Chondrocyte (in vitro differentiated cells): ENCODE results near the gene DENND4B. TPM values are rescaled to one million over a fixed set of nuclear protein-coding genes. Genes with fewer than 3 reads are reported as not detected.

Experiments used
- DNase-seq: peaks from one replicate; pipeline ENCODE4 v3.0.0; 2021; ENCODE audit warnings: mixed read lengths, low spot score
- H3K27ac Mint-ChIP-seq: one replicate; pipeline ENCODE4 v1.8.0; 2021; ENCODE audit warnings: mild to moderate bottlenecking, moderate library complexity, mixed read lengths; ENCODE audit not compliant: unreplicated experiment
- H3K27me3 Mint-ChIP-seq: 2 replicates; pipeline ENCODE4 v1.8.0; 2021; ENCODE audit warnings: low read depth, mixed read lengths
- H3K36me3 Mint-ChIP-seq: 2 replicates; pipeline ENCODE4 v1.8.0; 2021; ENCODE audit warnings: low read depth, mixed read lengths
- H3K4me1 Mint-ChIP-seq: 2 replicates; pipeline ENCODE4 v1.8.0; 2021; ENCODE audit warnings: low read depth, mild to moderate bottlenecking, mixed read lengths
- H3K4me3 Mint-ChIP-seq: one replicate; pipeline ENCODE4 v1.8.0; 2021; ENCODE audit warnings: mild to moderate bottlenecking, moderate library complexity, mixed read lengths; ENCODE audit not compliant: unreplicated experiment
- H3K9me3 Mint-ChIP-seq: 2 replicates; pipeline ENCODE4 v1.8.0; 2021; ENCODE audit warnings: low read depth, mixed read lengths
- total RNA-seq: library from RNA; stranded (reverse); gene quantifications from 3 replicates; pipeline ENCODE4 v1.2.1, GENCODE V29; 2021
- TF ChIP-seq, protein P1 (sequence below): fragments of 200-600 bp; sonication (generic); IDR thresholded peaks from 2 replicates; pipeline ENCODE4 v1.5.0; 2021; ENCODE audit warnings: antibody characterized with exemption, mild to moderate bottlenecking, moderate library complexity

DENND4B gene
- total RNA-seq, 1 donor from 2014 or later = 36.7 TPM

DNA sequence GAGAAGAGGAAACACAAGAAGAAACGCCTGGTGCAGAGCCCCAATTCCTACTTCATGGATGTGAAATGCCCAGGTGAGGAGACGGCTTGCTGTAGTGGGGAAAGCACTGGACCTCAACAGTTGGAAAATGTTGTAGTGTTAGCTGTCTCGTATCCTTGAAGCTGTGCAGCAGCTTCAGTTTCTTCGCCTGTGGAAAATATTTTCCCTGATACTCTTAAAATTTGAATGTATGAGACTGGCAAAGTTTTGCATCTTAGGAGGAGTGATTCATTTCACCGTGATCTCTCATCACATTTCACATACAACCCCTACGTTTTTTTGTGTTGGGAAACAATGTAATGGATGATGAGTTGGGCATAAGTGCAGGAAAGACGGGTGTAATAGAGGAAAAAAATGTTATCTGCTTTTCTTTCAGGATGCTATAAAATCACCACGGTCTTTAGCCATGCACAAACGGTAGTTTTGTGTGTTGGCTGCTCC lies 44.7 kb upstream of the DENND4B start:
- Mint-ChIP-seq H3K4me1 (peaks cover 40% of the 10 kb centered on the region), H3K27me3 (no peaks in the 10 kb centered on the region), H3K9me3 (no peaks in the 10 kb centered on the region), H3K4me3 (peak overlapping the region; percentile 93), H3K27ac (peak overlapping the region; percentile 98), H3K36me3 (peaks cover 21% of the 10 kb centered on the region)
- TF ChIP-seq, protein P1, sequence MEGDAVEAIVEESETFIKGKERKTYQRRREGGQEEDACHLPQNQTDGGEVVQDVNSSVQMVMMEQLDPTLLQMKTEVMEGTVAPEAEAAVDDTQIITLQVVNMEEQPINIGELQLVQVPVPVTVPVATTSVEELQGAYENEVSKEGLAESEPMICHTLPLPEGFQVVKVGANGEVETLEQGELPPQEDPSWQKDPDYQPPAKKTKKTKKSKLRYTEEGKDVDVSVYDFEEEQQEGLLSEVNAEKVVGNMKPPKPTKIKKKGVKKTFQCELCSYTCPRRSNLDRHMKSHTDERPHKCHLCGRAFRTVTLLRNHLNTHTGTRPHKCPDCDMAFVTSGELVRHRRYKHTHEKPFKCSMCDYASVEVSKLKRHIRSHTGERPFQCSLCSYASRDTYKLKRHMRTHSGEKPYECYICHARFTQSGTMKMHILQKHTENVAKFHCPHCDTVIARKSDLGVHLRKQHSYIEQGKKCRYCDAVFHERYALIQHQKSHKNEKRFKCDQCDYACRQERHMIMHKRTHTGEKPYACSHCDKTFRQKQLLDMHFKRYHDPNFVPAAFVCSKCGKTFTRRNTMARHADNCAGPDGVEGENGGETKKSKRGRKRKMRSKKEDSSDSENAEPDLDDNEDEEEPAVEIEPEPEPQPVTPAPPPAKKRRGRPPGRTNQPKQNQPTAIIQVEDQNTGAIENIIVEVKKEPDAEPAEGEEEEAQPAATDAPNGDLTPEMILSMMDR = no peak
- DNase-seq = no peak

DNA sequence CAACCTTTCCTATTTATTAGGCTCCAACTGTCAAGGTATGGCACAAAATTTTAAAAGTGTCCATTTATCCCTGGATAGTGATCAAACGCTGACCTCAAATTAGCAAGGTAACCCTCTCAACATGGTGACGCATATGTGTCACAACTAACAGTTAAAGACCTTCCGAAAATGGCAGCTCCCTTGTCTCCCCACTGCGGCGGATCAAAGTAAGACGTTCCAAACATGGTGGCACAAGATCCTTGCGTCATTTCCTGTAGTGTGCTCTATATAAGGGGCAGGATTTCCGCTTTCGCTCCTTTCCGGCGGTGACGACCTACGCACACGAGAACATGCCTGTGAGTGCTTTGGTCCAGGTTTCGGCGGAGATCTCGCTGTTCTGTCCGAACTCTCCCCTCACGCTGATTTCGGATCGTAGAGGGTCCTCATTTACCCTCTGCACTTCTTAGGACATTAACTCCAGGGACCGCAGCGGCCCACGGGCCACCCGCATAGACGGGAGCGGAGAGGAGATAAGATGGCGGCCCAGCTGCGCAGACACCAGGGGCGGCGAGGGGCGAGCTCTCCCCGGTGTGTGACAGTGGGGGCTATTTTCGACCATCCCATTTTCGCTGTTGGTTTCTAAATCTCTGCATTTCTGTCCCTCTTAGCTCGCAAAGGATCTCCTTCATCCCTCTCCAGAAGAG lies 44.1 kb upstream of the DENND4B start, which contains the start of gene RPS27:
Gene RPS27, plus strand, starts transcription at position 295 of the 683 bp plus-strand sequence. Its CDS starts 35 bp downstream, at position 330.
- Mint-ChIP-seq H3K27ac (peak within 1 kb of the TSS; percentile 98), H3K4me3 (peak within 1 kb of the TSS; percentile 93), H3K36me3 (peaks cover 20% of the 10 kb centered on the region), H3K4me1 (peaks cover 40% of the 10 kb centered on the region), H3K9me3 (no peaks in the 10 kb centered on the region), H3K27me3 (no peaks in the 10 kb centered on the region)
- TF ChIP-seq, protein P1 = no peak
- DNase-seq = no peak

DNA sequence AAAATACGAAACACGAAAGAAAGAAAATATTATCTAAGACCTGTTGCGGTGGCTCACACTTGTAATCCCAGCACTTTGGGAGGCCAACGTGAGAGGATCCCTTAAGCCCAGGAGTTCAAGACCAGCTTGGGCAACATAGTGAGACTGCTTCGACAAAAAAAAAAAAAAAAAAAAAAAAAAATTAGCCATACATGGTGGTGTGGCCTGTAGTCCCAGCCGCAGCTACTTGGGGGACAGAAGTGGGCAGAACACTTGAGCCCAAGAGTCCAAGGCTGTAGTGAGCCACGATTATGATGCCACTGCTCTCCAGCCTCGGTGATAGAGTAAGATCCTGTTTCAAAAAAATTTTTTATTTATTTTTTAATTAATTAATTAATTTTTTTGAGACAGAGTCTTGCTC lies 41.1 kb upstream of the DENND4B start:
- Mint-ChIP-seq H3K36me3 (peaks cover 19% of the 10 kb centered on the region), H3K4me1 (peaks cover 48% of the 10 kb centered on the region), H3K4me3 (no peak overlapping the region), H3K9me3 (no peaks in the 10 kb centered on the region), H3K27me3 (no peaks in the 10 kb centered on the region), H3K27ac (peak overlapping the region; percentile 51)
- TF ChIP-seq, protein P1 = no peak
- no peak for DNase-seq

DNA sequence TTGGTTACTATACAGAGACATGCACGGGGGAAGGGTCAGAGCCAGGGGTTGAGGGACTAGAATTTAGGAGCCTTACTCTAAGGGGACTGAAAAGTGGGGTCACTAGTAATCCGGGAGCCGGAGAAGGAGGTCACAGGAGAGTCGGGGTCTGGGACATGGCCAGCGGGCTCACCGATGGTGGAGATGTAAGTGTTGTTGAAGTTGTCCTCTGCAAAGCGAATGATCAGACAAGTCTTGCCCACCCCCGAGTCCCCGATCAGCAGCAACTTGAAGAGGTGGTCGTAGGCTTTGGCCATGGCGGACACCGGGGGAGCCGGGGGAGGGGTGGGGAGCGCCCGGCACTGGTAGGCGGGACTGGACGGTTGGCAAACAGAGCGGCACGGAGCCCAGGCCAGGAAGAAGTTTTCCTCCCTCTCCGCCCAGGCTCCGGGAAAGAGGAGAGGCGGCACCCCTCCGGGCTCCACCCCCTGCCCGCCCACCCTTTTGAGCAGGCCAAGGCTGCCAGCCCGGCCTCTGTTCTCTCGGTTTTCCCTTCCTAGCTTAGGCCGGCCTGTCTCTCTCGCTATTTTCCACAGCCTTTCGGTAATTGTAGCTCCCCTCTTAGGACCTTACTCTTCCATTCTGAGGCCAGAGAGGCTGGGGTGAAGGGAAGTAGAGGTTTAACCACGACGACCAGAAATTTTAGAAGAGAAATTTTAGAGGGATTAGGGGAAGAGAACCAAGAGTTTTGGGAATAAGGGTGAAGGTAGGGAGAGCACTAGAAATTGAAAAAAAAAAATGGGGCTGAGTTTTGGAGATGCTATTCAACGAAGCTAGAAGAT lies 39.6 kb upstream of the DENND4B start, which contains the start of gene RAB13:
Gene RAB13, minus strand, starts transcription at position 399 of the 821 bp plus-strand sequence. Its CDS starts 103 bp downstream, at position 296.
- no peaks in the 10 kb centered on the region for H3K9me3 Mint-ChIP-seq
- H3K27ac Mint-ChIP-seq = peak within 1 kb of the TSS; percentile 96
- peaks cover 13% of the 10 kb centered on the region for H3K36me3 Mint-ChIP-seq
- peak within 1 kb of the TSS; percentile 96 for H3K4me3 Mint-ChIP-seq
- H3K4me1 Mint-ChIP-seq = peaks cover 35% of the 10 kb centered on the region
- TF ChIP-seq, protein P1 = no peak
- no peaks in the 10 kb centered on the region for H3K27me3 Mint-ChIP-seq
- no peak for DNase-seq

DNA sequence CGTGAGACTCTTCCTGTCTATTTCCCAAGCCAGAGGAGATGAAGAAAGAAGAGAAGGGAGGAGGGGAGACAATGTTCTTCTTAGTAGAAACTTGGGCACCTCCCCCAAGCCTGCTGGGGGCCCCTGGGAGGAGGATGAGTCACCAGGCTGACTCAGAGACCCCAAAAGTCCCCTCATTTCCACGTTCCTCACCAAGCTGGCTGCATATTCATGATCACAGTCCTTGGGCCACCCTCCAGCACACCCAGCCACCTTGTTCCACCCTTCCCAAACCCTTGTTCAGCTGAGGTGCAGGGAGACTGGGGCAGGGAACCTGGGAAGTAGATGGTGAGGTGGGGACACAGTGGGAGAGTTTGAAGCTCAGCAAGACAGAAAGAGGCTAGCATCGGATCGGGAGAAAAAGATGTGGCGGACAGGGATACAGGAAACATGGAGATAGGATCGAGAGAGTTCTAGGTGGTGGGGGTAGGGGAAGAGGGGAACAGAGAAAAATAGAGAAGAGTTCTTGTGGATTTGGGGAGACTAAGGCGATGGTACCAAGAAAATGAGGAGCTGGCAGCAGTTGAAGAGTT lies 38.9 kb upstream of the DENND4B start:
- H3K36me3 Mint-ChIP-seq = peaks cover 11% of the 10 kb centered on the region
- no peak for DNase-seq

More for the DNA sequence above, 38.9 kb upstream of the DENND4B start:
- Mint-ChIP-seq H3K27ac (peak overlapping the region; percentile 88), H3K27me3 (no peaks in the 10 kb centered on the region), H3K4me1 (peaks cover 30% of the 10 kb centered on the region), H3K9me3 (no peaks in the 10 kb centered on the region), H3K4me3 (peak overlapping the region; percentile 96)
- TF ChIP-seq, protein P1 = no peak
